Esophagus squamous epithelium (tissue), 4 donors: ENCODE data around the gene ATP8A2.

Experiments used
- CTCF ChIP-seq, 6 experiments: fragments of 450-650 bp in 4 of 6; fragments of 200-600 bp in 2 of 6; sonication (generic) in 2 of 6; IDR thresholded peaks; one replicate each; pipeline ENCODE4 v1.5.1; 2016 to 2019; ENCODE audit warnings: antibody characterized with exemption in 6 of 6, mild to moderate bottlenecking in 4 of 6, moderate library complexity in 4 of 6
- POLR2A ChIP-seq, 4 donors: fragments of 450-650 bp; IDR thresholded peaks; one replicate each; pipeline ENCODE4 v1.6.1; 2017; ENCODE audit warnings: antibody characterized with exemption in 4 of 4, mild to moderate bottlenecking in 4 of 4, moderate library complexity in 3 of 4

- no peak for TF ChIP-seq CTCF (IDR thresholded peaks at IDR 0.05)
- TF ChIP-seq POLR2A (IDR thresholded peaks at IDR 0.05), result no peak
Measured at GRCh38 chr13:25904830-25905229, 533.1 kb downstream of the ATP8A2 start.
